ENCODE results near the gene AURKB. TPM values are rescaled to one million over a fixed set of nuclear protein-coding genes. Genes with fewer than 3 reads are reported as not detected.

AURKB gene
- total RNA-seq, 1 donor from 2014 or later = 0.68 TPM

DNA sequence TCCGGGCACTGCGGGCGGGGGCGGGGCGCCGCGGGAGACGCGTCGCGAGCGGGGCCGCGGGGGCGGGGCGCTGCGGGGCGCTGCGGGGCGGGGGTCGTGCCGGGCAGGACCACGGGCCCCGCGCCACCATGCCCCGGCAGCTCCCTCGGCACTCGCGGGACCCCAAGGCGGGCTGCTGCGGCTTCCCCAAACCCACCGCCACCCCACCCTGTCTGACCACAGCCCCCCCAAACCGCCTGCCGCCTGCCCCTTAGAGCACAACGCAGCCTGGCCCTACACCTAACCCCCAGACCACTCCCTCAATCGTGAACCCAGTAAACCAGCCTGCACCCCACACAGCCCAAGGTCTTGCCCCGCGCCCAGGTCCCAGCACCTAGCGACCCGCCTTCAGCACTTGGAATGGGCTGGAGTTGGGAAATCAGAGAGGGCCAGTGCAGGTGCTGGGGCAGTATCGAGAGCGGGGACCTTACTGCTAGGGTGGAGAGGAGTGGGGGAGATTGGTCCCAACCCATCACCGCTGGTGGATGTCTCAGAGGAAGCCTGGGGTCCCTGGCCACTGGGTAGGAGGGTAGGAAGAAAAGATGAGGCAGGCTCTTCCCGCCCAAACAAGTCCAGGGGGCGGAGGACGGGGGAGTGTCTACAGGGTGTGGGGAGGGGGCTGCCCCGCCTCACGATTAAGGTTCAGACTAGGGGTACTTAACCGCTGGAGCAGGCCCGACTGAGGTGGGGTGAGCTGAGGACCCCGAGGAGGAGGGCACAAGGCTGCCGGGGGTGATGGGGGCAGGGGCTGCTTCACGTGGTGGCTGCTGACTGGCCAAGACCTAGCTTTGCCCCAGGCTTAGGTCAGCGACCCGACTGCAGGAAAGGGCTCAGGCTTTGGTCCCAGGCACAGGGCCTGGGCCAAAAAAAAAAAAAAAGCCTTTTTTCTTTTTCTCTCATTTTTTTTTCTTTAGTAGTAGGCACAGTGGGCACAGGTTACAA, 47.1 kb downstream of the AURKB start:
- ATAC-seq = peak; percentile 74
- peak; percentile 83 for DNase-seq (ENCODE audit: low spot score)

DNA sequence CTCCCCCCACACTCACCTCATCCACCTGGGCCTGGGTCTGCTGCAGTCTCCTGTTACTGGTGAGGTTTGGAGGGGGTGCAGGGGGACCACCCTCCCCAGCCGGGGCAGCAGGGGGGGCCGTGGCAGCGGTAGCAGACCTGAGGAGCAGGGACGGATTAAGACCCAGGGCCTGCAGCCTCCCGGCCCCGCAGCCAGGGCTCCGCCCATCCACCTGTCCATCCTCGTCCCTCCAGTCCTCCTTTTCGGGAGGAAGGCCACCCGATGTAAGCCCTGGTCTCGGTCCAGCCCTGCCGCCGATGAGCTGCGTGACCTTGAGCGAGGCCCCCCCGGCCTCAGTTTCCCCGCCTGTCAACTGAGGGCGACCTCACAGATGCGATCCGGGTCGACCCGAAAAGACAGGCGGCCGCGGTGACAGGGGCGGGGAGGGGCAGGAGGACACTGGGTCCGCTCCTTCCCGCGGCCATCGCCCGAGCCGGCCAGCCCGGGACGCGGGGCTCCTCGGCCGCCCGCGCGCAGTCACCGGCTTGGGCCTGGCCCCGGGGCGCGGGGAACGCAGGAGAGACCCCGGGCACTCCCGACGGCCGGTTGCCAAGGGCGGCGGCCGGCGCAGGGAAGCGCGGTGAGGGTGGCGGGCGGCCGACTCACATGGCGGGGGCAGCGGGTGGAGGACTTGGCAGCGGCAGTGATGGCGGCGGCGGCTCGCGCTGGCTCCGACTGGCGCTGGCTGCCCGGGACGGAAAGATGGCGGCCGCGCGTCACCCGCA, 48.0 kb downstream of the AURKB start, which contains the start of gene VAMP2:
VAMP2 (minus strand) TSS at position 716 of the 764 bp plus-strand sequence; CDS start at position 647, 69 bp downstream.
- peak; percentile 81 for DNase-seq (ENCODE audit: low spot score)

DNA sequence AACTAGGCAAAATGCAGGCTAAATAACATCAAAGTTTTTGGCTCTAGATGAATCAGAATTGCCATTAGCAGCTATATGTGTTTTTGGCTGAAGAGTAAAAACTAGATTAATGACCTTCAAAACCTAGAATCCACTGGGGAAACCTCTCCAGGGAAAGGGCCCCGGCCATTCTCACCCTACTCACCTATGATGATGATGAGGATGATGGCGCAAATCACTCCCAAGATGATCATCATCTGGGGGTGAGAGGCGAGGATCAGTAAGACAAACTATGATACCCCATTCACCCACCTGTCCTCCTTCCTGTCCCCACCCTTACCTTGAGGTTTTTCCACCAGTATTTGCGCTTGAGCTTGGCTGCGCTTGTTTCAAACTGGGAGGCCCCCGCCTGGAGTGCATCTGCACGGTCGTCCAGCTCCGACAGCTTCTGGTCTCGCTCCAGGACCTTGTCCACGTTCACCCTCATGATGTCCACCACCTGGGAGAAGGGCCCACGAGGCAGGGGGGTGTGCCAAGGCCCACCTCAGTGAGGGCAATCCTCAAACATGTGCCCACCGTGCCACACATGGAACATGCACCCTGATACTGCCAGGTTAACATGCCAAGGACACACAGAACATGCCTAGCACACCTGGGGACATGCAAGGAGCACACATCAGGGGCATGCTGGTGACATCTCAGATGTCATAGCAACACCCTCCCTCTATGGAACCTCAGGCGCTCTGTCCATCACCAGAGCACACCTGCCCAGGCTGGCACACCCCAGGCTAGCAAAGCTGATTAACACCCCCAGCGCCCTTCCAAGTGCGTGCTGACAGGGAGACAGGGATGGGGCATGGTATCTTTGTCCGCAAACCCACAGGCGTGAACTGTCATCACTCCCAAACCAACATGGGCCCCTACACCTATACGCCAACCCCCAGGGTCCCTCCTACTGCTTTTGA, 48.8 kb downstream of the AURKB start:
- no peak for DNase-seq (ENCODE audit: low spot score)
- no peak for ATAC-seq

More for the DNA sequence above, 48.0 kb downstream of the AURKB start, which contains the start of gene VAMP2:
- ATAC-seq = peak; percentile 57

DNA sequence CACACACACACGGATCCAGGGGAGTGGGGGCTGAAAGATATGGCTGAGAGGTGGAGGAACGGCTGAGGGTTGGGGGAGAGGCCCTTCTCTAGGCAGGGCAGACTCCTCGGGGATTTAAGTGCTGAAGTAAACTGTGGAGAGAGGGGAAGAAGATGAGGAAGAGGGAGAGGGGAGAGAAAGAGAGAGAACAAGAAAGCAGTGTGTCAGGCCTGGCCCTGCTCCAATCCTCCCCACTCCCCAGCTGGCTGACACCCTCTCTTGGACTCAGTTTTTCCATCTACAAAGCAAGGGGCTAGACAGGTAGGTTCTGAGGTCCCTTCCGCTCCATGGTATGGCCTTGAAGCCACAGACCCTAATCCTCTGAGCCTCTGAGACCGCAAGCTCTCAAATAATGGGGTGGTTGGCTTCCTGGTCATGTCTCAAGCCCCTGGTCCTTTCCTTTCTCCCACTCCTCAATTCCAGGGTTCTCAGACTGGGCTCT, 49.6 kb downstream of the AURKB start:
- DNase-seq (ENCODE audit: low spot score) (no peak), ATAC-seq (no peak)

DNA sequence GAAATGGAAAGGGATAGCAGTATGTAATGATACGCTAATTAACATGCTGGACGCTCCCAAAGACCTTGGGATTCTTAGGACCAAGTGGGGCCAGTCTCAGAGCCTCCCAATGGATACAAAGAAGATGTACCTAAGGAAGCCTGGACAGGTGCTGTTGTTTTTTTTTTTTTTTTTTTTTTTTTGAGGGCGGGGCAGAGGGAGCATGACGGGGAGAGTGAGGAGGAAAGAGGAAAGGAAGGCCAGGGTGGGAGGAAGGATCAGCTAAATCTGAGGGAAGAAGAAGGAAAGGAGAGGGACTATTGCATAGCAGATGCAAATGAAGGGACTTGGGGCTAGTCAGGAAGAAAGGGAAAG, 50.2 kb downstream of the AURKB start:
- ATAC-seq (no peak), DNase-seq (ENCODE audit: low spot score) (no peak)

DNA sequence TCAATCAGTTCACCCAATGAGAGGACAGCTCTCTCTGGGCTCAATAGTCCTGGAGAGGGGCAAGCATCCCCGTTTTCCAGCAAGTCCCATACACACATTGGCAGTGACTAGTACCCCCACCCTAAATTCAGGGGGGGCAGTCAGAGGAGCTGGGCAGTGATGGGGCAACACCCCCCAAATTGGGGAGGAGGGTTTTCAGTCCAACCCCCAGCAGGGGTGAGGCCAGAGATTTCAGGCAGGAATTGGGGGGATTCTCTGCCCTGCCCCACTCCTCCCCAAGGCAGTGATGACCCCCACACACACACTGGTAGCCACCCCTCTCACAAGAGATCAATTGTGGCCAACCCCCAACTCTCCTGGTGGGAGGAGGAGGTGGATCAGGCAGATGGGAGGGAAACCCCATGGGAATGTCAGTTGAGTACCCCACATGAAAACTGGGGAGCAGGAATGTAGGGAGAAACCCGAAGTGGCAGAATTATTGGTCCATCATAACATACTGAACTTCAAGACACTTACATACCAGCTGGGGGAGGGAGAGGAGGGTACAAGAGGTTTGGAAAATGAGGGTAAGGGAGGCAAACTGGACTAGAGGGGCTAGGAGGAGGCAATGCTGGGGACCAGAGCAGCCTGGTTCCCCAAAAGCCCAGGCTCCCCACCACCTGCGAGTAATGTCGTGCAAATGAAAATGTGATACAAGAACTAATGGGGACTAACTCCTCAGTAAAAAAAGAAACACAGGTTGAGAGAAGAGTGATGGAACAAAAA, 50.7 kb downstream of the AURKB start:
- no peak for DNase-seq (ENCODE audit: low spot score)
- no peak for ATAC-seq

DNA sequence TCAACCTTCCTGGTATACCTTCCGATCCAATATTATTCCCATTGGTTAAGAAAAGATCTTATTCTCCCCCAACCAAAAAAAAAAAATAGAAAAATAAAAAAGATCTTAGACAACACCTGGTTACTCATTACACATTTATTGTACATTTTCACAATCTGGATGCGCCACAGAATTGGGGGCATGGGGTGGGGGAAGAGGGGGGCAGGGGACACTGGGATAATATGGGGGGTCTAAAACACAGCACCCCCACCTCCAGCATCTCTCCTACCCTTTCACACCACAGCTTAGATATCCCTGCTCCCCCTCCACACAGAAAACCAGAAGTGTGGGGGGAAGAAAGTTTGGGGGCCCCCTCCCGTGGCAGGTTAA, 51.4 kb downstream of the AURKB start:
- DNase-seq (ENCODE audit: low spot score) = no peak
- no peak for ATAC-seq

DNA sequence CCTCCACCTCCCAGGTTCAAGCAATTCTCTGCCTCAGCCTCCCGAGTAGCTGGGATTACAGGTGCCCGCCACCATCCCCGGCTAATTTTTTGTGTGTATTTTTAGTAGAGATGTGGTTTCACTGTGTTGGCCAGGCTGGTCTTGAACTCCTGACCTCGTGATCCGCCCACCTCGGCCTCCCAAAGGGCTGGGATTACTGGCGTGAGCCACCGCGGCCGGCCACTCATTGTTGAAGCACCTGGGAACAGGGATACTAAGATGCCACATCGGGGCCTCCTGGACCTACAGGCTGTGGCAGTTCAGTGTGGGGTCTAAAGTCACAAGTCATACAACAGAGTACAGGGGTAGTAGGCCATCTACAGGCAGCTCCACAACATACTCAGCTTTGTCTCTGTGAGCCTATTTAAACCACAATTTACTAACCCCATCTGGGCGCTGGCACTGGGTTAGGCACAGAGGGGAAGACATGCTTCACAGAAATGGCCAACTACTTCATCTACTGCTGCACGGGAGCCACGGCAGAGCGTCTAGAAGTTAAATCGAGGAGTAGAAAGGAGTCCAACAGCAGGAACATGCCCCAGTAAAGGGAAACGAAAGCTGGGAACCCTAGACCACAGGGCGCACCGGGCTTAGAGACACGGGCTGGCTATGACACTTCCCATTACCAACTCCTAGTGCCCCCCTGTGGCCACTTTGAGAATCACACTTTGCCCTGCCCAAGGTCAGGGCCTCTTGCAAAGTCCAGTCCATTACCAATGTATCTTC, 51.9 kb downstream of the AURKB start:
- DNase-seq (ENCODE audit: low spot score) (peak; percentile 94), ATAC-seq (peak; percentile 44)

DNA sequence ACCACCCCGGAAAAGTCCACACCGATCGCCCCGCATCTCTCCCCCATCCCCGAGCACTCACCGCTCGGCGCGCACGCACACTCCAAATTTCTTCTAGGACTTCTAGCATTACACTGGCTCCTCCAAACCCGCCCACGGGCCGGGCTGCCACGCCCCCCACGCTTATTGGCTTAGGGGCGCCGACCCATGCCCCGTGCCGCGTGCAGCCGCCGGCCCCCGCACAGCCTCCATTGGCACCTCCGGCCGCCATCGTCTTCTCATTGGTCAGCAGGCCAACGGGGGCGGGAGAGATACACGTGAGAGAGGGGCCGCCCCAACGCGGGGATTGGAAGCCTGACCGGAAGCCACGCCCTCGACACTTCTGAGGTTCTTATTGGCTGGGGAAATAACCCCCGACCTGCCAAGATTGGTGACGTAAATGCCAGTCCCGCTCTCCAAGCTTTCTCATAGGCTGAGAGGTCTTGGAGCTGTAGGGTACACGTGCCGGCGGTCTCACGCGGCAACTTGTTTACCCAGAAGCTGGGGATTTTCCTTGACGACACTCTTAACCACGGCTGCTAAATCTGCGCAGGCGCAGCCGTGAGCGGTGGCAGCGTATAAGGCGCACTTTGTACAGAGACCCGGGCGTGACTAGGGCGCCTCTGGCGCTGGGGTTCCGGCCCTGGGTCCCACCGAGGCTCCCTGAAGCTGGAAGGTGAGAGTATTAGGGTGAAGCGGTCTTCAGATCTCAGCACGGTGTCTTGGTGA, 54.0 kb downstream of the AURKB start:
- ATAC-seq = peak; percentile 59
- peak; percentile 100 for DNase-seq (ENCODE audit: low spot score)

DNA sequence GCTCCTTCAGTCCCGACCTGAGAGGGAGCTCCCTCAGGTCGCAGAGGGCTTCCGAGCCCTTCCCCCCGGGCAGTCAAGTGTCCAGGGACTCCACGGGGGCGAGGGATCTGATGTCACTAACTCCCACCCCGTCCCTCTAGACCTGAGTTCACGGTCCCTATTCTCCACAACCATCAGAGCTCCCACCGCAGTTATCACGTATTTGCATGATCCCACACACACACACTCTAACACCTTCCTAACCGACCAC, 54.5 kb downstream of the AURKB start:
- DNase-seq (ENCODE audit: low spot score) (no peak), ATAC-seq (no peak)

DNA sequence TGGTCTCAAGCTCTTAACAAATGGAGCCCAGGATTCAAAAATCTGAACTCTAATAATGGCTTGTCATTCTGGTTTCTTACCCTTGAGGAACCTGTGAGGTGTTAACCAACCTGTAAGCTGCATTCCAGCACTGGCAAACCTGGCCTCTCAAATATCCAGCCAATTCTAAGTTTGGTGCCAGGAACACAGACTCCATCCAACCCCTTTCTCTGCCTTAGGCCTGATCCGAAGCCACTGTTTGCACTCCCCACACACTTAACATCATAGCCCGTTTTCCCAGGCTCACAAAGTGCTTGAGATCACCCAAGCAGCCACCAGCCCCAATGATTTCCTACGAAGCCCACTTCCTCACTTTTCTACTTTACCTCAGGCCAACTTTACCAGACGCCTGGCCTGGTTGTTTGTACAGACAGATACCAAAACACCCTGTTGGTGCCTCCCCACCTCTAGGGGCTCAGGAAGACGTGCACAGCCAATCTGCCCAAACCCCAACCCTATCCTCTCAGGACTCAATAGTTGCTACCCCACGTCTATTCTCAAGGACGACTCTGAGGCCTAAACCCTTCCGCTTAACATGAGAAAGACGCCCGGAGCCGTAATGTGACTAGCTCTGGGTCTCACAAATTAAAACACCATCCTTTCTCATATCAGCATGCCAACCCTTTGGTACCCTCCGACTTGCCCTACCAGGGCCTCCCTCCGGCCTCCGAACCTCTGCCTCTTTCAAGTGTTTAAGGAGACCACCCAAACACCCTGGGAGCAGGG, 55.0 kb downstream of the AURKB start:
- ATAC-seq = no peak

More for the DNA sequence above, 55.0 kb downstream of the AURKB start:
- DNase-seq (ENCODE audit: low spot score) = peak; percentile 54

Other genes starting within 250 kb of the AURKB start
- 0.05 TPM for gene GUCY2D, start 208.0 kb downstream of the AURKB start, total RNA-seq
- gene ALOX15B, start 171.5 kb downstream of the AURKB start, total RNA-seq = 0.35 TPM
- gene ALOX12B, start 122.9 kb downstream of the AURKB start, total RNA-seq = not detected
- gene ALOXE3, start 92.1 kb downstream of the AURKB start, total RNA-seq = not detected
- gene HES7, start 86.5 kb downstream of the AURKB start, total RNA-seq = not detected
- 108 TPM for gene PER1, start 58.2 kb downstream of the AURKB start, total RNA-seq
- gene VAMP2, start 47.6 kb downstream of the AURKB start, total RNA-seq = 18.1 TPM
- gene TMEM107, start 34.2 kb downstream of the AURKB start, total RNA-seq = 3.6 TPM
- 4.5 TPM for gene BORCS6, start 20.4 kb downstream of the AURKB start, total RNA-seq
- 18.1 TPM for gene CTC1, start 37.5 kb upstream of the AURKB start, total RNA-seq
- gene PFAS, start 38.7 kb upstream of the AURKB start, total RNA-seq = 18.9 TPM
- gene RANGRF, start 78.1 kb upstream of the AURKB start, total RNA-seq = 6.6 TPM
- 2.3 TPM for gene SLC25A35, start 84.8 kb upstream of the AURKB start, total RNA-seq
- 1.9 TPM for gene ARHGEF15, start 99.7 kb upstream of the AURKB start, total RNA-seq
- gene ODF4, start 129.3 kb upstream of the AURKB start, total RNA-seq = not detected
- 397 TPM for gene RPL26, start 172.6 kb upstream of the AURKB start, total RNA-seq
- not detected for gene RNF222, start 187.3 kb upstream of the AURKB start, total RNA-seq
- gene NDEL1, start 225.3 kb upstream of the AURKB start, total RNA-seq = 37.5 TPM

Data from left lobe of liver (tissue), 2 donors.